GM18505 (cell line): Measurements from ENCODE around the gene FRMD3.
"Not testable (repeated sequence)": the region's sequence is repeated elsewhere in the genome, so short reads cannot be mapped to it uniquely, and the experiment has no call there.

Experiments
- ATAC-seq: cut with Tn5 transposase; IDR thresholded peaks from one replicate; pipeline ENCODE4 v1.9.1; 2021; ENCODE audit not compliant: unreplicated experiment
- POLR2A ChIP-seq: IDR thresholded peaks from 4 replicates; pipeline ENCODE4 v1.6.1; 2011; ENCODE audit warnings: borderline replicate concordance; ENCODE audit not compliant: insufficient read depth, insufficient read length; ENCODE audit errors: extremely low read depth

The FRMD3 gene

GRCh38 chr9:83544002-83544698 is 5.9 kb upstream of the FRMD3 start:
- peak; percentile 83 for ATAC-seq
- no peak for TF ChIP-seq POLR2A

DNA sequence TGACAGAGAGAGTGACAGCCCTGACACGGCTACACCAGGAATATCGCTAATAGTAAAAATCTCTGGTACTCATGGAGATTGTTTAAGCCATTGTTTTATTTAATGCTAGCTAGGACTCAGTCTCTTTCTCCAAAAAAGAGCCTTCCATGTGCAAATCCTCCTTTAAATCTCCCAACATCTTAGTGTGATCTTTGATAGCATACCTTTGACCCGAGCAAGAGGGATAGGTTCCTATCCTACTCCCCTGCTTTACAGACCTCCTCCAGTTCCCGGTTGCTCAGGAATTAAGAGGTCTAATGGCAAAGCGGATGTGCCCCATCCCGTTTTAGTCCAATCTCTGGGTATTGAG is 663 bp upstream of the FRMD3 start:
- TF ChIP-seq POLR2A: no peak
- ATAC-seq: no peak

GRCh38 chr9:83537331-83538171 is 650 bp downstream of the FRMD3 start:
- no peak for ATAC-seq
- no peak for TF ChIP-seq POLR2A

GRCh38 chr9:83536332-83536731 is 1.9 kb downstream of the FRMD3 start:
- ATAC-seq: no peak
- no peak for TF ChIP-seq POLR2A

GRCh38 chr9:83535736-83536135 is 2.5 kb downstream of the FRMD3 start:
- no peak for TF ChIP-seq POLR2A
- ATAC-seq: no peak

- no peak for ATAC-seq
- no peak for TF ChIP-seq POLR2A
Measured at GRCh38 chr9:83533296-83533695, 4.9 kb downstream of the FRMD3 start.

DNA sequence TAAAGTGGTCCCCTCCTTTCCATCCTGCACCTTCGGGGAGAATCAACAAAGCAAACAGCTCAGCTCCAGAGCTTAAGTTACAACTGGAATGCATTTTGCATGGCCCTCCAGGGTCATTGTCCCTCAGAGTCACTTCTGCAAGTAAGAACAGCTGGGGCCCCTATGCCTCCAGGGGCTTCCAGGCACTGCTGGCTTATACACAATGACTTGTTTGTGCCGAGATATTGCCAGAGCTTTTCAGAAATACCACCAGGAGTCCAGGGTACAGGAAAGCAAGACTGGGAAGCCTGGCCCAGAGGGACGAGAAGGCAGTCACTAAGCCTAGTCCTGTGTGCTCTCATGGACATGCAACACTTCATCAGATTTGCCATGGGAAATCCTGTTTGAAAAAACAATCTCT is 11.3 kb downstream of the FRMD3 start:
- no peak for ATAC-seq
- TF ChIP-seq POLR2A: no peak

- no peak for TF ChIP-seq POLR2A
- no peak for ATAC-seq
Measured at GRCh38 chr9:83526211-83526610, 12.0 kb downstream of the FRMD3 start.

- no peak for ATAC-seq
Measured at GRCh38 chr9:83523684-83524083, 14.5 kb downstream of the FRMD3 start.

GRCh38 chr9:83521411-83521810 is 16.8 kb downstream of the FRMD3 start:
- no peak for TF ChIP-seq POLR2A
- ATAC-seq: no peak

More at GRCh38 chr9:83523684-83524083, 14.5 kb downstream of the FRMD3 start:
- no peak for TF ChIP-seq POLR2A

DNA sequence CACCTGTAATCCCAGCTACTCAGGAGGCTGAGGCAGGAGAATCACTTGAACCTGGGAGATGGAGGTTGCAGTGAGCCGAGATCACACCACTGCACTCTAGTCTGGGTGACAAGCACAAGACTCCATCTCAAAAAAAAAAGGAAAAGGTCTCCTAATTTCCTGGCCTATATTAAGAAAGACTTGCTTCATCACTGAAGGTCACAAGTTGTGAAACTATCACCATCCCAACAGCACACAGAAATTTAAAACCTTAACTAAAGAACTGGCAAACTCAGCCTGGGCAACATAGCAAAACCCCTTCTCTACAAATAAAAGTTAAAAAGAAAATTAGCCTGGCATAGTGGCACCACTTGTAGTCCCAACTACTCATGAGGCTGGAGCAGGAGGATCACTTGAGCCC is 17.2 kb downstream of the FRMD3 start:
- ATAC-seq: no peak
- no peak for TF ChIP-seq POLR2A

DNA sequence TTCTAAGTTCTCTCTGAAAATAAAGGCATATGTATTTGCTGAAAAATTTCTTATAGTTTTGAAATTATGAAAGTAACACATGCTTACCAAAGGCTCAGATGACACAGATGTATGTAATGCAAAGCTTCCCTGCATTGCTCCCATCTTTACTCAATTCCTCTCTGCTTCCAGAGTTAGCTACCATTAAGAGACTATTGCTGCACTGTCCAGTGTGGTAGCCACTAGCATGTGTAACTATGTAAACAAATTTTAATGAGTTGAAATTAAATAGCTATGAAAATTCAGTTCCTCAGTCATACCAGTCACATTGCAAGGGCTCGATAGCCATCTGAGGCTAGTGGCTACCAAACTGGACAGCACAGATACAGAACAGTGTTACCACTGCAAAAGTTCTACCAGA is 17.9 kb downstream of the FRMD3 start:
- no peak for ATAC-seq

GRCh38 chr9:83517980-83518379 is 20.2 kb downstream of the FRMD3 start:
- not testable (repeated sequence) for ATAC-seq

More for the DNA sequence above, 17.9 kb downstream of the FRMD3 start:
- no peak for TF ChIP-seq POLR2A

GRCh38 chr9:83514767-83515166 is 23.4 kb downstream of the FRMD3 start:
- no peak for TF ChIP-seq POLR2A
- no peak for ATAC-seq
